ENCODE measurements around the gene TTL.

Gene TTL

DNA sequence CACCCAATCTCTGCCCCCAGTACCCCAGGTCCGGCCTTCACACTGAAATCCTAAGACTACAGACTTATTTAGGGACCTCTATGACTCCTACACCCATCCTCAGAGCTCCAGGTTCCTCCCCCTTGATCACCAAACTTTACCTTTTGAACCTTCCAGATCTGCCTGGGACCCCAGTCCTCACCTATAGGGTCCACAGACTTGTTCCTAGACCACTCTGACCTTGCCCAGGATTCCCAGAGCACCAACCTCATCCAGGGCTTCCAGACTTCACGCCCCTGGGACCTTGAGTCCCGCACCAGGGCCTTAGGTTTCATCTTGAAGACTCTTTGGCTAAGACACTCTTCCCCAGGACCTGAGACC, 102.9 kb downstream of the TTL start:
- peak in 1 of 2 experiments; percentile 8 for DNase-seq

DNA sequence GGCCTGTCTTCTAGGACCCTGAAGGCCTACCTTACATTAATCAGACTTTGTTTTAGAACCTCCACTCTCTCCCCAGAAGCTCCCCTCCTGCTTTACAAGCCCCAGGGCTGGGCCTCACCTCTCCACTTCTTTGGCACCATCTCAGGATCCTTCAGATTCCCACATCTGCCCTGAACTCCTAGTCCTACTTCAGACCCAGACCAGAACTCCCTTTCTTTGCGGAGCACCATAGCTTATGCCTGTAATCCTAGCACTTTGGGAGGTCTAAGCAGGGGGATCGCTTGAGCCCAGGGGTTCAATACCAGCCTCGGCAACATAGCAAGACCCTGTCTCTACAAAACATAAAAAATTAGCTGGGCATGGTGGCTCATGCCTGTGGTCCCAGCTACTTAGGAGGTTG, 103.4 kb downstream of the TTL start:
- no peak for DNase-seq

DNA sequence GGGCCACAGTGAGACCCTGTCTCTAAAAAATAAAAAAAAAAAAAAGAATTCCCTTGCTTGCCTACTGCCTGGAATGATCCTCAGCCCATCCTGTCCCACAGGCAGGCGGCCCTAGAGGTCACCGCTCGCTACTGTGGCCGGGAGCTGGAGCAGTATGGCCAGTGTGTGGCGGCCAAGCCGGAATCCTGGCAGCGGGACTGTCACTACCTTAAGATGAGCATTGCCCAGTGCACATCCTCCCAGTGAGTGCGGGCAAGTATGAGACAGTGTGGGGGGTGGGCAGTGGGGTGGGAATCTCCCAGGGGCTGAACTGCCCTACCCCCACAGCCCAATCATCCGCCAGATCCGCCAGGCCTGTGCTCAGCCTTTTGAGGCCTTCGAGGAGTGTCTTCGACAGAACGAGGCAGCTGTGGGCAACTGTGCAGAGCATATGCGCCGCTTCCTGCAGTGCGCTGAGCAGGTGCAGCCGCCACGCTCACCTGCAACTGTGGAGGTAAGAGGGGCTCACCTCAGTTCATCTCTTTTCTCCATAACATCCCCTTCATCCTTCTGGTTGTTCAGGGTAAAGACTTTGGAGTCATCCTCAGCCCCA, 104.0 kb downstream of the TTL start:
- DNase-seq = no peak

DNA sequence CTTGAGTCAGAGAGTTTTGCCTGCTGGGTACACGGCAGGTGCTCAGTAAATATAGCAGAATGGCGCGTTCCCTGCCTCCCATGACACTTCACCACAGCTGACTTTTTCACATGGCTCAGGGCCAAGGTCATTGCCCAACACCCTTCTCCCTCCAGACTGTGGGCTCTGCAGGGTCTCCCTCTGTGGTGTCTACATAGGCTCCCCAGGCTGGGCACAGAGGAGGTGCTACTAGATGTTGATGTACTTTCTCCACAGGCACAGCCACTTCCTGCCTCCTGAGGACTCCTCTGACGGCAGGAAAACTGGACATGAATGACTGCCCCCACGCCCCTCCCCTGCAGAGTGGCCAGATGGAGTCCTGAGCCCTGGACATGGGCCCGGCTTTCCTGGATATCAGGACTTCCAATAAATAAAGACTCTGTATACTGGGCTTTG, 106.7 kb downstream of the TTL start:
- DNase-seq = no peak
